ENCODE results near the gene COLEC12.

Gene COLEC12

DNA sequence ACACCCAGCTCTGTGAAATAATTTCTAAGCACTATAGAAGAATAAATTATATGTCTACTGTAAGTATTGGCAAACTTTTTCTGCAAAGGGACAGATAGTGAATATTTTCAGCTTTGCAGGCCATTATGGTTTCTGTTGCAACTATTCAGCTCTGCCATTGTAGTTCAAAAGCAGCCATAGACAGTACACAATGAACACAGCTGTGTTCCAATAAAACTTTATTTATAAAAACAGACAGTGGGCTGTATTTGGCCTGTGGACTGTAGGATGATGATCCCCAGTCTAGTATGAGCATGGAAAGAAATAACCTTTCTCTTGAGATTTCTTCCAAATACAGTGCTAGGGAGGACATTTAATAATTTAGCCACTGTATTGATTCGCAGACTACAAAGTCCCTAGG lies 197.5 kb downstream of the COLEC12 start:
- no peaks in the 10 kb centered on the region for H4K20me1 ChIP-seq (ENCODE audit: insufficient read depth, low read length, poor library complexity, severe bottlenecking)
- no peaks in the 10 kb centered on the region for H3K36me3 ChIP-seq (ENCODE audit: insufficient read depth, low read length)
- no peak overlapping the region for H3K4me2 ChIP-seq (ENCODE audit: low read depth, low read length, poor library complexity, severe bottlenecking)
- H2AFZ ChIP-seq (ENCODE audit: low read length) = no peak overlapping the region
- no peaks in the 10 kb centered on the region for H3K79me2 ChIP-seq (ENCODE audit: insufficient read depth, low read length)
- no peaks in the 10 kb centered on the region for H3F3A ChIP-seq (ENCODE audit: low read depth)
- H3K9ac ChIP-seq (ENCODE audit: low read depth, low read length, poor library complexity, severe bottlenecking) = no peak overlapping the region
- TF ChIP-seq, protein P1, sequence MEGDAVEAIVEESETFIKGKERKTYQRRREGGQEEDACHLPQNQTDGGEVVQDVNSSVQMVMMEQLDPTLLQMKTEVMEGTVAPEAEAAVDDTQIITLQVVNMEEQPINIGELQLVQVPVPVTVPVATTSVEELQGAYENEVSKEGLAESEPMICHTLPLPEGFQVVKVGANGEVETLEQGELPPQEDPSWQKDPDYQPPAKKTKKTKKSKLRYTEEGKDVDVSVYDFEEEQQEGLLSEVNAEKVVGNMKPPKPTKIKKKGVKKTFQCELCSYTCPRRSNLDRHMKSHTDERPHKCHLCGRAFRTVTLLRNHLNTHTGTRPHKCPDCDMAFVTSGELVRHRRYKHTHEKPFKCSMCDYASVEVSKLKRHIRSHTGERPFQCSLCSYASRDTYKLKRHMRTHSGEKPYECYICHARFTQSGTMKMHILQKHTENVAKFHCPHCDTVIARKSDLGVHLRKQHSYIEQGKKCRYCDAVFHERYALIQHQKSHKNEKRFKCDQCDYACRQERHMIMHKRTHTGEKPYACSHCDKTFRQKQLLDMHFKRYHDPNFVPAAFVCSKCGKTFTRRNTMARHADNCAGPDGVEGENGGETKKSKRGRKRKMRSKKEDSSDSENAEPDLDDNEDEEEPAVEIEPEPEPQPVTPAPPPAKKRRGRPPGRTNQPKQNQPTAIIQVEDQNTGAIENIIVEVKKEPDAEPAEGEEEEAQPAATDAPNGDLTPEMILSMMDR (conservative IDR thresholded peaks at IDR 0.05; ENCODE audit: low read length) = no peak
- no peak for TF ChIP-seq EZH2phosphoT487 (IDR thresholded peaks at IDR 0.05; ENCODE audit: borderline replicate concordance)
- no peaks in the 10 kb centered on the region for H3K27me3 ChIP-seq (ENCODE audit: insufficient read depth, low read length, poor library complexity, severe bottlenecking)
- H3K4me3 ChIP-seq (ENCODE audit: low read length, poor library complexity, severe bottlenecking) = no peak overlapping the region
- no peaks in the 10 kb centered on the region; the same call in 1 of the 2 replicates for H3K9me3 ChIP-seq (ENCODE audit: insufficient read depth, low read depth, low read length)
- no peaks in the 10 kb centered on the region for H3K4me1 ChIP-seq (ENCODE audit: insufficient read depth, low read length, poor library complexity, severe bottlenecking)
- no peaks in the 10 kb centered on the region for H3K9me2 ChIP-seq (replicated peaks; ENCODE audit: low read depth, low read length)

DNA sequence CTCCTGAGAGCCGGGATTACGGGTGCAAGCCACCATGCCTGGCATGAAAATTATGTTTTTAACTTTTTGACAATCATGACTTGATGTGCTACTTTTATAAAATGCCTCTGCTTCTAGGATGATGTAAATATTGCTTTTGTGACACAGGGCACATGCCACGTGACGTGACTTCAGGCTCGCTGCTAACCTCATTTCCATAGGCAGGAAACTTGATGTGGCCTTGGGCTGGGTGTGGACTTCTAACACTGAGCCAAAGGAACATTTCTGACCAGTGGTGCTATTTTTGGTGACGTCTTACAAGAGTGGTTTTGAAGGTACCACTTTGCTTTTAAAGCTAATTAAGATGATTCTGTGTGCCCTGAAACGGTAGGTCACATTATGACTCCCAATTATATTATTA lies 198.4 kb downstream of the COLEC12 start:
- no peak for TF ChIP-seq EZH2phosphoT487 (IDR thresholded peaks at IDR 0.05; ENCODE audit: borderline replicate concordance)
- TF ChIP-seq, protein P1 (conservative IDR thresholded peaks at IDR 0.05; ENCODE audit: low read length) = no peak
- H3K27me3 ChIP-seq (ENCODE audit: insufficient read depth, low read length, poor library complexity, severe bottlenecking) = no peaks in the 10 kb centered on the region
- no peaks in the 10 kb centered on the region; the same call in 1 of the 2 replicates for H3K9me3 ChIP-seq (ENCODE audit: insufficient read depth, low read depth, low read length)

DNA sequence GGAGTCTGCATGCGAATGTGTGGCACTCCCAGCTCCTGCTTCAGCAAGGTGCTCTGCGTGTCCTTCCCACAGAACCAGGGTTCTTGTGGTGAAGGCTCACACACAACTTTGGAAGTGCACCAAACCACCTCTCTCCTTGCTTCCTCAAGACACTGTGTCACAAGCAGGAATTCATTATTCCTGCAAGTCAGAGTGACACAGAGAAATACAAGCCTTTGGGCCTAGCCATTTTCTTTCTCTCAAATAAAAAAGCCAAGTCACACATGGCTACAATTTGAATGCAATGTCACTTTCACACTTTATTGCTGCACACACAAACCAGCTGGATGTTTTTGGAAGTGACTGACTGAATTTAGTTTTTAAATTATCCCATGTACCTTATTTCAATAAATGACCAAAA lies 202.6 kb downstream of the COLEC12 start:
- H3K36me3 ChIP-seq (ENCODE audit: insufficient read depth, low read length) = no peaks in the 10 kb centered on the region
- no peak overlapping the region for H2AFZ ChIP-seq (ENCODE audit: low read length)
- no peaks in the 10 kb centered on the region for H3K27me3 ChIP-seq (ENCODE audit: insufficient read depth, low read length, poor library complexity, severe bottlenecking)

More for the DNA sequence above, 198.4 kb downstream of the COLEC12 start:
- no peaks in the 10 kb centered on the region for H3K36me3 ChIP-seq (ENCODE audit: insufficient read depth, low read length)
- H3K4me2 ChIP-seq (ENCODE audit: low read depth, low read length, poor library complexity, severe bottlenecking) = no peak overlapping the region
- no peak overlapping the region for H3K9ac ChIP-seq (ENCODE audit: low read depth, low read length, poor library complexity, severe bottlenecking)
- no peaks in the 10 kb centered on the region for H4K20me1 ChIP-seq (ENCODE audit: insufficient read depth, low read length, poor library complexity, severe bottlenecking)
- H3K79me2 ChIP-seq (ENCODE audit: insufficient read depth, low read length) = no peaks in the 10 kb centered on the region
- no peak overlapping the region for H2AFZ ChIP-seq (ENCODE audit: low read length)
- H3K9me2 ChIP-seq (replicated peaks; ENCODE audit: low read depth, low read length) = no peaks in the 10 kb centered on the region
- H3K4me1 ChIP-seq (ENCODE audit: insufficient read depth, low read length, poor library complexity, severe bottlenecking) = no peaks in the 10 kb centered on the region
- H3K4me3 ChIP-seq (ENCODE audit: low read length, poor library complexity, severe bottlenecking) = no peak overlapping the region
- no peaks in the 10 kb centered on the region for H3F3A ChIP-seq (ENCODE audit: low read depth)

More for the DNA sequence above, 202.6 kb downstream of the COLEC12 start:
- TF ChIP-seq, protein P1 (conservative IDR thresholded peaks at IDR 0.05; ENCODE audit: low read length) = no peak
- no peak for TF ChIP-seq EZH2phosphoT487 (IDR thresholded peaks at IDR 0.05; ENCODE audit: borderline replicate concordance)
- no peak overlapping the region for H3K9ac ChIP-seq (ENCODE audit: low read depth, low read length, poor library complexity, severe bottlenecking)
- no peaks in the 10 kb centered on the region for H3K4me1 ChIP-seq (ENCODE audit: insufficient read depth, low read length, poor library complexity, severe bottlenecking)
- H4K20me1 ChIP-seq (ENCODE audit: insufficient read depth, low read length, poor library complexity, severe bottlenecking) = no peaks in the 10 kb centered on the region
- no peaks in the 10 kb centered on the region for H3K9me2 ChIP-seq (replicated peaks; ENCODE audit: low read depth, low read length)
- H3F3A ChIP-seq (ENCODE audit: low read depth) = no peaks in the 10 kb centered on the region
- no peaks in the 10 kb centered on the region; the same call in 1 of the 2 replicates for H3K9me3 ChIP-seq (ENCODE audit: insufficient read depth, low read depth, low read length)
- H3K79me2 ChIP-seq (ENCODE audit: insufficient read depth, low read length) = no peaks in the 10 kb centered on the region
- no peak overlapping the region for H3K4me3 ChIP-seq (ENCODE audit: low read length, poor library complexity, severe bottlenecking)
- H3K4me2 ChIP-seq (ENCODE audit: low read depth, low read length, poor library complexity, severe bottlenecking) = no peak overlapping the region
